Measurements from ENCODE around the gene C4BPA.

DNA sequence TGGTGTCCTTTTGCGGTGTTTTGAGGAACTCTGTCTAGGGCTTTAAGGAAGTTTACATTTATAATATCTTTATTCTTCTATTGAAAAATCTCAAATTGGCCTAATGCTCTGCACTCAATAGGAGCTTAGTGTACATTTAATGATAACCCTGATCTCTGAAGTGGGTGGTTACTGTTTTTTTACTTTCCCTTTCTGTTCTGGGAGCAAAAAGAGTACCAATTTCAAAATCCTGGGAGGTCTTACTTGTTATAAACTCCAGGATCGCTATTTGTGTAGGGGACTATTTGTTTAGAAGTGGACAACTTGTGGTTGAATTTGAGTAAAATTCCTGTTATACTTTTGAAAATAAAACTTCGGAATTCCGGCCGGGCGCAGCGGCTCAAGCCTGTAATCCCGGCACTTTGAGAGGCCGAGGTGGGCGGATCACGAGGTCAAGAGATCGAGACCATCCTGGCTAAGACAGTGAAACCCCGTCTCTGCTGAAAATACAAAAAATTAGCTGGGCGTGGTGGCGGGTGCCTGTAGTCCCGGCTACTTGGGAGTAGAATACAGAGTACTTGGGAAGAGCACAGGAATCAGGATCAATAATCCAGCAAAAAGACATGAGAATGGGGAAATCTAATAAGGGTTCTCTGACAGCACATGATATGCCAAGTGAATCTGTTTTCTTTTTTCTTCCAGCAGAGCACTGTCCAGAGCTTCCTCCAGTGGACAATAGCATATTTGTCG, 14.2 kb upstream of the C4BPA start:
- TF ChIP-seq, protein P1, sequence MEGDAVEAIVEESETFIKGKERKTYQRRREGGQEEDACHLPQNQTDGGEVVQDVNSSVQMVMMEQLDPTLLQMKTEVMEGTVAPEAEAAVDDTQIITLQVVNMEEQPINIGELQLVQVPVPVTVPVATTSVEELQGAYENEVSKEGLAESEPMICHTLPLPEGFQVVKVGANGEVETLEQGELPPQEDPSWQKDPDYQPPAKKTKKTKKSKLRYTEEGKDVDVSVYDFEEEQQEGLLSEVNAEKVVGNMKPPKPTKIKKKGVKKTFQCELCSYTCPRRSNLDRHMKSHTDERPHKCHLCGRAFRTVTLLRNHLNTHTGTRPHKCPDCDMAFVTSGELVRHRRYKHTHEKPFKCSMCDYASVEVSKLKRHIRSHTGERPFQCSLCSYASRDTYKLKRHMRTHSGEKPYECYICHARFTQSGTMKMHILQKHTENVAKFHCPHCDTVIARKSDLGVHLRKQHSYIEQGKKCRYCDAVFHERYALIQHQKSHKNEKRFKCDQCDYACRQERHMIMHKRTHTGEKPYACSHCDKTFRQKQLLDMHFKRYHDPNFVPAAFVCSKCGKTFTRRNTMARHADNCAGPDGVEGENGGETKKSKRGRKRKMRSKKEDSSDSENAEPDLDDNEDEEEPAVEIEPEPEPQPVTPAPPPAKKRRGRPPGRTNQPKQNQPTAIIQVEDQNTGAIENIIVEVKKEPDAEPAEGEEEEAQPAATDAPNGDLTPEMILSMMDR (IDR thresholded peaks at IDR 0.05) = no peak
- TF ChIP-seq POLR2A (IDR thresholded peaks at IDR 0.05) = no peak

Measured in esophagus squamous epithelium (tissue), 4 donors.